RWPE2 (cell line): ENCODE data around the gene SLC15A1.
"Not testable (repeated sequence)": the region's sequence is repeated elsewhere in the genome, so short reads cannot be mapped to it uniquely, and the experiment has no call there.

Experiments
- ATAC-seq: fragments of 200-7000 bp; cut with Tn5 transposase; 3 replicates; pipeline ENCODE4 v1.9.1; 2021; ENCODE audit warnings: low read depth
- DNase-seq: peaks from one replicate; pipeline ENCODE4 v3.0.0-alpha.2; 2020; ENCODE audit warnings: low spot score
- H3K27ac ChIP-seq: fragments of 450-650 bp; 2 replicates; pipeline ENCODE4 v1.5.1; 2017; ENCODE audit warnings: mild to moderate bottlenecking; ENCODE audit not compliant: poor library complexity, severe bottlenecking
- H3K27me3 ChIP-seq: fragments of 250-450 bp; sonication (Bioruptor Pico); 2 replicates; pipeline ENCODE4 v1.5.1; 2021; ENCODE audit warnings: mild to moderate bottlenecking, moderate library complexity; ENCODE audit not compliant: insufficient read depth, poor library complexity, severe bottlenecking
- H3K36me3 ChIP-seq: fragments of 250-450 bp; sonication (Bioruptor Pico); 2 replicates; pipeline ENCODE4 v1.5.1; 2020; ENCODE audit warnings: low read depth, mild to moderate bottlenecking, moderate library complexity
- H3K4me1 ChIP-seq: fragments of 250-450 bp; sonication (Bioruptor Pico); 2 replicates; pipeline ENCODE4 v1.5.1; 2021; ENCODE audit warnings: mild to moderate bottlenecking, moderate library complexity; ENCODE audit not compliant: insufficient read depth, poor library complexity, severe bottlenecking
- H3K4me3 ChIP-seq: fragments of 250-450 bp; sonication (Bioruptor Pico); 2 replicates; pipeline ENCODE4 v1.5.1; 2021; ENCODE audit warnings: mild to moderate bottlenecking, moderate library complexity; ENCODE audit not compliant: severe bottlenecking
- H3K9me3 ChIP-seq: fragments of 250-450 bp; sonication (Bioruptor Pico); 2 replicates; pipeline ENCODE4 v1.5.1; 2021; ENCODE audit warnings: mild to moderate bottlenecking, moderate library complexity; ENCODE audit not compliant: severe bottlenecking
- TF ChIP-seq, protein P1 (sequence below): fragments of 450-650 bp; IDR thresholded peaks from one replicate; pipeline ENCODE4 v1.5.1; 2017; ENCODE audit warnings: mild to moderate bottlenecking, moderate library complexity; ENCODE audit not compliant: poor library complexity, severe bottlenecking

Gene SLC15A1

GRCh38 chr13:98755729-98756128 is 3.3 kb upstream of the SLC15A1 start:
- H3K27ac ChIP-seq = no peak overlapping the region
- TF ChIP-seq, protein P1, sequence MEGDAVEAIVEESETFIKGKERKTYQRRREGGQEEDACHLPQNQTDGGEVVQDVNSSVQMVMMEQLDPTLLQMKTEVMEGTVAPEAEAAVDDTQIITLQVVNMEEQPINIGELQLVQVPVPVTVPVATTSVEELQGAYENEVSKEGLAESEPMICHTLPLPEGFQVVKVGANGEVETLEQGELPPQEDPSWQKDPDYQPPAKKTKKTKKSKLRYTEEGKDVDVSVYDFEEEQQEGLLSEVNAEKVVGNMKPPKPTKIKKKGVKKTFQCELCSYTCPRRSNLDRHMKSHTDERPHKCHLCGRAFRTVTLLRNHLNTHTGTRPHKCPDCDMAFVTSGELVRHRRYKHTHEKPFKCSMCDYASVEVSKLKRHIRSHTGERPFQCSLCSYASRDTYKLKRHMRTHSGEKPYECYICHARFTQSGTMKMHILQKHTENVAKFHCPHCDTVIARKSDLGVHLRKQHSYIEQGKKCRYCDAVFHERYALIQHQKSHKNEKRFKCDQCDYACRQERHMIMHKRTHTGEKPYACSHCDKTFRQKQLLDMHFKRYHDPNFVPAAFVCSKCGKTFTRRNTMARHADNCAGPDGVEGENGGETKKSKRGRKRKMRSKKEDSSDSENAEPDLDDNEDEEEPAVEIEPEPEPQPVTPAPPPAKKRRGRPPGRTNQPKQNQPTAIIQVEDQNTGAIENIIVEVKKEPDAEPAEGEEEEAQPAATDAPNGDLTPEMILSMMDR = no peak
- no peak for ATAC-seq
- H3K9me3 ChIP-seq = peaks cover 4% of the 10 kb centered on the region
- DNase-seq = no peak
- H3K4me1 ChIP-seq = no peaks in the 10 kb centered on the region
- H3K4me3 ChIP-seq = no peak overlapping the region
- H3K27me3 ChIP-seq = peaks cover 30% of the 10 kb centered on the region
- no peaks in the 10 kb centered on the region for H3K36me3 ChIP-seq

GRCh38 chr13:98755116-98755515 is 2.6 kb upstream of the SLC15A1 start:
- H3K27me3 ChIP-seq = peaks cover 34% of the 10 kb centered on the region
- H3K4me1 ChIP-seq = no peaks in the 10 kb centered on the region
- H3K36me3 ChIP-seq = no peaks in the 10 kb centered on the region
- ATAC-seq (no peak), DNase-seq (no peak)
- TF ChIP-seq, protein P1 = no peak
- peaks cover 4% of the 10 kb centered on the region for H3K9me3 ChIP-seq
- H3K4me3 ChIP-seq = no peak overlapping the region
- no peak overlapping the region for H3K27ac ChIP-seq

DNA sequence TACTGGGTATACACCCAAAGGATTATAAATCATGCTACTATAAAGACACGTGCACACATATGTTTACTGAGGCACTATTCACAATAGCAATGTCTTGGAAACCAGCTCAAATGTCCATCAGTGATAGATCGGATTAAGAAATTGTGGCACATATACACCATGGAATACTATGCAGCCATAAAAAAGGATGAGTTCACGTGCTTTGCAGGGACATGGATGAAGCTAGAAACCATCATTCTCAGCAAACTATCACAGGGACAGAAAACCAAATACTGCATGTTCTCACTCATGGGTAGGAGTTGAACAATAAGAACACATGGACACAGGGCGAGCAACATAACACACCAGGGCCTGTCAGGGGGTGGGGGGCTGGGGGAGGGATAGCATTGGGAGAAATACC is 2.0 kb upstream of the SLC15A1 start:
- H3K27me3 ChIP-seq = peaks cover 35% of the 10 kb centered on the region
- DNase-seq, ATAC-seq, H3K27ac ChIP-seq, H3K9me3 ChIP-seq, H3K36me3 ChIP-seq, H3K4me3 ChIP-seq, H3K4me1 ChIP-seq: not testable (repeated sequence)

DNA sequence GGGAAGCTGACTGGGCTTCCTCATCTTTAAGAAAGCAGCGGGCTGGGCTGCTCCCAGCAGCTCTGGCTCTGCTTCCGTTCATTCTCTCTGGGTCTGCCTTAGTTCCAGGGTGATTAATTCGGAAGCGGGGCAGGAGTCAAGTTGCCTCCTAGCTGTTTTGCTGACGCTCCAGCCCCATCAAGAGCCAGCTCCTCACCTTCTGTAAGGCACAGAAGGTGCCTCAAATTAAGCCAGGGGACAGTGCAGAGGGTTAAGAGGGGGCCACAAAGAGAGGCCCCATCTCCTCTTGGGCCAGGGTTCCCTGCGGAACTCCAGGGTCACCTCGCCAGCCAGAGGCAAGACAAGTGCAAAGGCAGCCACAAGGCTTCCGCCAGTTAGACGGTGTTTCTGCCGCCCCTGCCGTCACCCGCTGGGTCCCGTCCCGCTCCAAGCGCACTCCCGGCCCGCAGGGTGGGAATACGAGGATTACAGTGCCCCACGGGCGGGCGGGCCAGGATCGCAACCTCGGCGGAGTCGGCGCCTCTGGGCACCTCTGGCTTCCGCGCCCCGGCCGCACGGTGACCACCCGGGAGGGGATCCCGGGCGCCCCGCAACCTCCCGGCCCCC is 508 bp downstream of the SLC15A1 start:
- DNase-seq = no peak
- Histone ChIP-seq H3K4me1 (no peaks in the 10 kb centered on the region), H3K27ac (no peak overlapping the region), H3K9me3 (peaks cover 4% of the 10 kb centered on the region), H3K27me3 (peaks cover 35% of the 10 kb centered on the region), H3K4me3 (peak overlapping the region; percentile 13), H3K36me3 (no peaks in the 10 kb centered on the region)
- TF ChIP-seq, protein P1 = no peak
- peak; percentile 47; the same call in 2 of the 3 replicates for ATAC-seq

- H3K4me1 ChIP-seq = no peaks in the 10 kb centered on the region
- peak; percentile 15; the same call in 1 of the 3 replicates for ATAC-seq
- peaks cover 35% of the 10 kb centered on the region for H3K27me3 ChIP-seq
- no peak for DNase-seq
- peaks cover 4% of the 10 kb centered on the region for H3K9me3 ChIP-seq
- H3K36me3 ChIP-seq = no peaks in the 10 kb centered on the region
- H3K4me3 ChIP-seq = no peak overlapping the region
- TF ChIP-seq, protein P1 = no peak
- H3K27ac ChIP-seq = no peak overlapping the region
These were observed 1.1 kb downstream of the SLC15A1 start for GRCh38 chr13:98751367-98751782.
